Fibroblast of mammary gland (primary cell): ENCODE data around the gene GDF11.

ENCODE experiments used
- DNase-seq: peaks from one replicate; pipeline ENCODE4 v3.0.0-alpha.2; 2010; ENCODE audit warnings: low read depth
- H3K4me3 ChIP-seq: 2 replicates; pipeline ENCODE4 v1.5.1; 2011; ENCODE audit warnings: low read depth, mild to moderate bottlenecking, low read length, moderate library complexity; ENCODE audit not compliant: control insufficient read depth
- TF ChIP-seq, protein P1 (sequence below): conservative IDR thresholded peaks from 2 replicates; pipeline ENCODE4 v1.5.1; 2011; ENCODE audit warnings: low read depth, low read length, inconsistent platforms; ENCODE audit not compliant: control insufficient read depth, insufficient read depth

GDF11 gene

GRCh38 chr12:55707219-55707671, 35.7 kb upstream of the GDF11 start:
- TF ChIP-seq, protein P1, sequence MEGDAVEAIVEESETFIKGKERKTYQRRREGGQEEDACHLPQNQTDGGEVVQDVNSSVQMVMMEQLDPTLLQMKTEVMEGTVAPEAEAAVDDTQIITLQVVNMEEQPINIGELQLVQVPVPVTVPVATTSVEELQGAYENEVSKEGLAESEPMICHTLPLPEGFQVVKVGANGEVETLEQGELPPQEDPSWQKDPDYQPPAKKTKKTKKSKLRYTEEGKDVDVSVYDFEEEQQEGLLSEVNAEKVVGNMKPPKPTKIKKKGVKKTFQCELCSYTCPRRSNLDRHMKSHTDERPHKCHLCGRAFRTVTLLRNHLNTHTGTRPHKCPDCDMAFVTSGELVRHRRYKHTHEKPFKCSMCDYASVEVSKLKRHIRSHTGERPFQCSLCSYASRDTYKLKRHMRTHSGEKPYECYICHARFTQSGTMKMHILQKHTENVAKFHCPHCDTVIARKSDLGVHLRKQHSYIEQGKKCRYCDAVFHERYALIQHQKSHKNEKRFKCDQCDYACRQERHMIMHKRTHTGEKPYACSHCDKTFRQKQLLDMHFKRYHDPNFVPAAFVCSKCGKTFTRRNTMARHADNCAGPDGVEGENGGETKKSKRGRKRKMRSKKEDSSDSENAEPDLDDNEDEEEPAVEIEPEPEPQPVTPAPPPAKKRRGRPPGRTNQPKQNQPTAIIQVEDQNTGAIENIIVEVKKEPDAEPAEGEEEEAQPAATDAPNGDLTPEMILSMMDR: no peak
- peak overlapping the region; percentile 59 for H3K4me3 ChIP-seq
- DNase-seq: no peak

- TF ChIP-seq, protein P1: no peak
- H3K4me3 ChIP-seq: peak within 1 kb of the TSS; percentile 59
- DNase-seq: no peak
Observed at GRCh38 chr12:55707841-55708694, 34.9 kb upstream of the GDF11 start, which contains the start of gene ITGA7. Gene ITGA7, minus strand, starts transcription at chr12:55707904. Its CDS starts 222 bp downstream, at chr12:55707682.

GRCh38 chr12:55708695-55709233, 34.2 kb upstream of the GDF11 start:
- no peak overlapping the region for H3K4me3 ChIP-seq
- TF ChIP-seq, protein P1: no peak
- DNase-seq: no peak

DNA sequence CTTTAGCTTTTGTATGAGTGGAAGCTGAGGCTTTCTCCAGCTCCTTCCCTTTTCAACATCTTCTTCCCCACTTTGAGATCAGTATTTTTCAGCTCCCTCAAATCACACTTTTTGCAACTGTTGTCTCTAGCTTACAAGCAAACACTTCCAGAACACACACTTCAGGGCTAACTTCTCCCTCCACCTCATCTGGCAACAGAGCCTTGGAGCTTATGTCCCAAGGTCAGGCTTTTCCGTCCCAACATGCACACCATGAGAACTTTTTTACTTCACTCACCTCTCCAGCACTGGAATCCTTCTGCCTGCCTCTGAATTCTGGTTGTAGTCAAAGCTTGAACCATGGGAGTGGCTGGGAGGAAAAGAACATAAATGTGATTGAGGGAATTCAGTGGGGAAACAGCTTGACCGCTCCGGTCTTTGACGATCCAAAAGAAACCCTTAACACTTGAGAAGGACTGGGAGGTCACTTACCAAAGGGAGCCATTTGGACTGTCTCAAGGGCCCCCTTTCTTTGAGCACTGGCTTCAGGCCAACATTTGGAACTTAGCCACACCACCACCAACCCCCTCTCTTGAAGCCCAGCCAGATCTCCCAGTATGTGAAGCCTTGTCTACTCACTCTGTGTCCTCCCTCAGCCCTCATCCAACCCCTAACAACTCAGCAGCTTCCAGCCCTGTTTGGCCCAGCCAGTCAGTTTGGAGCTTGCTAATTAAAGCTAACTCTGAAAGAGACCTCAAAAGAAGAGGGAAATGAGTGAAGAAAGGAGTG, 31.0 kb upstream of the GDF11 start:
- H3K4me3 ChIP-seq: no peak overlapping the region
- TF ChIP-seq, protein P1: no peak
- no peak for DNase-seq

DNA sequence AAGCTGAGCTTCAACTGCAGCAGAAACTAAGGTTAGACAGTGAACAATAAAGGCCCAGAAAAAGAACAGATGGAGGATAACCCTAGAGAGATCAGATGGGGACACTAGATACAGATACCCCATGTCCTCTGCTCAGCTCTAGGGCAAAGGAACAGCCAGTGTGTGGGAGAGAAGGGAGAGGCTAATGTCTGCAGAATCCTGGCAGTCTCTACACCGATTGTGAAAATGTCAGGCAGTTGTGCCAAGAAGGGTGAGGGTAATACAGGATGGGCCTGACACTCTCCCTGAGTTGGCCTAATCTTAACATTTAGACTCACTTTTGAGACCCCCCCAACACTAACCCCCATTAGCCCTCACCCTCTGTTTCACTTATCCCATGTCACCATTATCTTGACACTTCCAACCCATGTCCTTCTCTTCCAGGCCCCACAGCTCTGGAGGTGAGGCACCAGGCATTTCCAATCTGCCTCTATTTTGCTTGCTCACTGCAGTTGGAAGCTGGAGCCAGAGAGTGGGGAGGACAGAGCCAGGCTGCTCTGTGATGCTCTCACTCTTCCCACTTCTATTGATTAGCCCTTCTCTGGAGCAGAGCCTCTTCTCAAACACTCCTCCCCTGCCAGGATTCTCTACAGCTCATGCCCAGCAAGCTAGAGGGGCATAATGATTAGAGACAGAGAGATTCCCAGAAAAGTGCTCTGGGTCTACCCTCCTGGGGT, 30.1 kb upstream of the GDF11 start:
- no peak for DNase-seq
- no peak overlapping the region for H3K4me3 ChIP-seq

More for the DNA sequence above, 30.1 kb upstream of the GDF11 start:
- TF ChIP-seq, protein P1: no peak
